ENCODE data around the gene SNX2.
"Not testable (repeated sequence)": the region's sequence is repeated elsewhere in the genome, so short reads cannot be mapped to it uniquely, and the experiment has no call there.

The SNX2 gene

DNA sequence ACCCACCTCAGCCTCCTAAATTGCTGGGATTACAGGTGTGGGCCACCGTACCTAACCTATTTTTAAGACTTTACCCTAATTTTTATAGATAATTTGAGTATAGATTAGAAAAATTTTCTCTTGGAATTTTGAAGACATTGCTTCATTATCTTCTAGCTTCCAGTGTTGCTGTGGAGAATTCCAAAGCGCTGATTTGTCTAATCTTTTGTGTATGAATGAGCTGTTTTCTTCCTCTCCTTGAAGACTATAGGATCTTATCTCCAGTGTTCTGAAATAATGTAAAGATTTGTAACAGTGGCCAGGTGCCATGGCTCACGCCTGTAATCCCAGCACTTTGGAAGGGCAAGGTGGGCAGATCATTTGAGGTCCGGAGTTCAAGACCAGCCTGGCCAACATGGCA lies 64.9 kb downstream of the SNX2 start:
- no peak for DNase-seq (ENCODE audit: low read depth in 1 of 2, low spot score in 1 of 2)

DNA sequence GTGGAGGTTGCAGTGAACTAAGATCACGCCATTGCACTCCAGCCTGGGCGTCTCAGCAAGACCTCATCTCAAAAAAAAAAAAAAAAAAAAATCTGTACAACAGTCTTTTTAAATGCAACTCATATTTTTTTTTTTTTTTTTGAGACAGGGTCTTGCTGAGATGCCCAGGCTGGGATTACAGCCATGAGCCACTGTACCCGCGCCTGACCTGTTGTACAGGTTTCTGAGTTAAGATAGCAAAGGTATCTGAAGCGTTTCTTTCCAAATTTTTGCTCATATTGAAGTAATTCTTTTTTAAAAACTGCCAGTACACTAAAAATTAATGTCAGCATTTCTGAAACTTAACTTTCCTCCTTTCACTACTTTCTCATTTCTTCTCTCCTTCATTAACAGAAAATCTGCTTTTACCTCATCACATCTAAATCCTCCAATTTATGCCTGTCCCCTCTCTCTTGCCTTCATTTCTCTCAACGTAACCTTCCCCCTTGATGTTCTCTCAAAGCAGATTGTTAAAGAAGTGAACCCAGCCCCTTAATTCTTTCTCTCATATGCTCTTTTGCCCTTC lies 67.2 kb downstream of the SNX2 start:
- no peak for DNase-seq (ENCODE audit: low read depth in 1 of 2, low spot score in 1 of 2)

DNA sequence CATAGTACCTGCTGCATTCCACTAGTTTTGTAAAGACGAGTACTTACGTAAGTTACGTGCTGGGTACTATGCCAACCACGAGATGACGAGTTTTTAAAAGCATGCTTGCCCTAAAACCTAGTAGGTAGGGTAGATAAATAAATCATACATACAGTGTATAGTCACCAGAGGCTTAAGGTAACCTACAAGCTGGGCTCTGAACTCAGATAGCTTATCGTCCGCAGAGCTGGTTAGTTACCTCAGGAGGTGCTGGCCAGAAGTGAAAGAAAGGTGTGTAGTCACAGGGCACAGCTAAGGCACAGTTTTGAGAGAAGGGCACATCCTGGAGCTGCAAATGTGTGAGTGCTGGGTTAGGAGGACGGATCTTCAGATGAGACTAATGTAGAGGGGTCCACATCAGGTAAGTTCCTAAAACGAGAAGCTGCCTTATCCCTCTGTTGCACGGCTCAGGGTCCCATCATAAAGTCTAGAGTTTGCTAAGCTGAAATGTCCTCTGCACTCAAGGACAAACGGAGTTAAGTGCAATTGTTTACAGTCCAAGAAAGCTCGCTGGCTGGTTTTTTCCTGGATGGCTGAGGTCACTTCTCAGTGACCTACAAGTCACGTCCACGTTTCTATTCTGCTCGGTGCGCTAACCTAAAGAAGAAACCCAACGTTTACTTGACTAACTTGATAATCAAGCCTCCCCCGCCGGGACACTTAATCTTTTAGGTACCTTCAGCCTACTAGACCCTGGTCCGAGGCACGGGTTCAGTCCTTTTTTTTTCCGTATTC lies 69.4 kb downstream of the SNX2 start:
- no peak for DNase-seq (ENCODE audit: low read depth in 1 of 2, low spot score in 1 of 2)

DNA sequence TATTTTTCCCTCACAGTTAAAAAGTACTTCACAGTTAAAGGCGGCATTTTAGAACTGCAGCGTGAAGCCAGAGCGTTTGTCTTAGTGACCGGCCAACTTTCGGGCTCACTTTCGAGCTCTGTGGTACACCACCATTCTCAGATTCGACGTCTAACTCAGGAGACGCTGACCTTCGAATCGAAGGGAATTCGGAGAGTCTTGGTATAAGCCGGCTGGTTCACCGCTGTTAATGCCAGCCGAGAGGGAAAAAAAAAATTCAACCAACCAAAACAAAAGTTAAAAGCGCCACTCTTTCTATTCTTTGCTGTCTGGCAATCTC lies 70.0 kb downstream of the SNX2 start:
- DNase-seq (ENCODE audit: low read depth in 1 of 2, low spot score in 1 of 2) = no peak

DNA sequence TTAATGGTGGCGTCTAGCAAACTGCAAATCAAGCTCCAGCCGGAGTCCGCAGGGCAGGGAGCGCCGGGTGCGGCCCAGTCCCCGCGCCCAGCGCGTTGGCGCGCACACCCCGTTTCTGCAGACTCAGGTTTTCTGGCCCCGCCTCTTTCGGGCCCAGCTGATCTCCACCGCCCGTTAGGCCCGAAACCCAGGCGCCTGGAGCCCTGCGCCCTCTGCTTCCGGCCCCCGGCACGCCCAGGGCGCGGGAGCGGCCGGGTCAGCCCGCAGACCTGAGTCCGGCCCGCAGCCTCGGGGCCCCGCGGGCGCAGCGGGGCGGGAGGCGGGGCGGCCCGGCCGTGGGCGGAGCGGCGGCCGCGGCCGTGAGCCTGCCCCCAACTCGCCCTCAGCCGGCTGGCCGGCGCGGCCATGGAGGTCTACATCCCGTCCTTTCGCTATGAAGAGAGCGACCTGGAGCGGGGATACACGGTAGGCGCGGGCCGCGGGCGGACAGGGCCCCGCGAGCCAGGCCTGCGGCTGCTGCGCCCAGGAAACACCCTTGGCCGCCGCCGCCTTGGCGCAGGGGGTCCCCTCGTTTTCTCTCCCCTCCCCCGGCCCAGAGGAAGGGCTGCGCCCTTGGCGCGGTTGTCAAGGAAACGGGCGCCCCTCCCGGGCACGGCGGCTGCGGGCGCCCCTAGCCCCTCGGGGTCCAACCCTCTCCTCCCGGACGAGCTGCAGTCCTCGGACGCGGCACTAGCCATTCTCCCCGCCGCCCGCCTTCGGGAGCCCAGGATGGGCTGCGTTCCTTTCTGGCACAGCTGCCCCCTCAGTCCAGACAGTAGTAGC lies 70.6 kb downstream of the SNX2 start, which contains the start of gene SNX24:
TSS of gene SNX24 (plus strand) at position 385 of the 822 bp plus-strand sequence. CDS start at position 406, 21 bp downstream.
- peak; percentile 31 to 47 for DNase-seq (ENCODE audit: low read depth in 1 of 2, low spot score in 1 of 2)

DNA sequence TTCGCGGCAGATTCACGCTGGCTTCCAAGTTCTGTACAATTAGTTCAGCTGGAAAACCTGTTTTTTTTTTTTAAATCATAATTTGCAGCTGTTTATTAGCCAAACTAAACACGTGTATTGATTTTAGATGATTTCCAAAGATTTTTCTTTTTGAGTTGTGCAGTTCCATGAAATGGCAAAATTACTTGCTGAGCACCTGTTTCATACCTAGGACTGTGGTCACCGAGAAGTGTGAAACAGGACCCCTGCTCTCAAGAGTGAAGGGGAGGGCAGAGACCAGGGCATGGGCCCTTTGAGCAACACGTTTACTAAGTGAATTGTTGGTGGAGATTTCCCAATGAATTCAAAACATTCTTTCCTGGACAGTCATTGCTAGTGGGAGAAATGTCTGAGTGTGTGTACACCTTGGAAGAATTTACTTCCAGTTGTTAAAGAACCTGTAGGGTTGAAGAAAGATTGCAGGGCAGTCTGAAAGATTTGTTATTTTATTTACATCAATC lies 71.2 kb downstream of the SNX2 start:
- DNase-seq (ENCODE audit: low read depth in 1 of 2, low spot score in 1 of 2) = no peak

DNA sequence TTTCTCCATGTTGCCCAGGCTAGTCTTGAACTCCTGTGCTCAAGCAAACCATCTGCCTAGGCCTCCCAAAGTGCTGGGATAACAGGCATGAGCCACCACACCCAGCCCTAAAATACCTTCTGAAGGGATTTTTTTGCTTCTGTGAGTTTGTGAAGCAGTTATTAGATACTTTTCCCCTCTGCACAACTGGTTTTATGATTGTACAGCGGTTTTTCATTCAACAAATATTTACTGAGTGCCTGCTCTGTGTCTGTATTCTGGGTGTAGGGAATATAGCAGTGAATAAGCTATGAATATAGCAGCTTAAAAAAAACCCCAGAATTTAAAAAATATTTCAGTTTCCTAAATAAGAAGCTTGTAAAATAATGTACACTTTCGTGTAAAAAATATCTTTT lies 72.8 kb downstream of the SNX2 start:
- DNase-seq (ENCODE audit: low read depth in 1 of 2, low spot score in 1 of 2) = no peak

DNA sequence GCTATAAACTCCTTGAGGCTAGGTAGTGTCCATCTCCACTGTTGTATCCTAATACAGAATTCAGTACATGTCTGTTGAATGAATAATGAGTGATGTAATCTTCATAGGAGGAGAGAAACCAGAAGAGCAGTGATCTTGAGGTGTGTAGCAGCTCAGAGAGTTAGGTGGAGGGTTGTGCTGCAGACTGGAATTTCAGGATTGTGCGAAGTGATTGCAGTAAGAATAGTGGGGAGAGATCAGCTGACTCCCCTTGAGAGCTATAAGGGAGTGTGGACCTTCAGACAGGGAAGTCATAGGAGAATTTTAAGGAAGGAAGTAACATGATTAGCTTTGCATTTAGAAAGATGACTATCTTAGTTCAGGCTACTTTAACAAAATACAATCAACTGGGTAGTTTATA lies 74.9 kb downstream of the SNX2 start:
- no peak for DNase-seq (ENCODE audit: low read depth in 1 of 2, low spot score in 1 of 2)

DNA sequence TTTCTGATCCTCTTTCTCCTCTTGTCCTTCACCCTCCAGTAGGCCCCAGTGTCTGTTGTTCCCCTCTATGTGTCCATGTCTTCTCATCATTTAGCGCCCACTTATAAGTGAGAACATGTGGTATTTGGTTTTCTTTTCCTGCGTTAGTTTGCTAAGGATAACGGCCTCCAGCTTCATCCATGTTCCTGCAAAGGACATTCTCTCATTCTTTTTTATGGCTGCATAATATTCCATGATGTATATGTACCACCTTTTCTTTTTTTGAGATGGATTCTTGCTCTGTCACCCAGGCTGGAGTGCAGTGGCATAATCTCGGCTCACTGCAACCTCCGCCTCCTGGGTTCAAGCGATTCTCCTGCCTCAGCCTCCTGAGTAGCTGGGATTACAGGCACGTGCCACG lies 82.7 kb downstream of the SNX2 start:
- not testable (repeated sequence) for DNase-seq (ENCODE audit: low read depth in 1 of 2, low spot score in 1 of 2)

DNA sequence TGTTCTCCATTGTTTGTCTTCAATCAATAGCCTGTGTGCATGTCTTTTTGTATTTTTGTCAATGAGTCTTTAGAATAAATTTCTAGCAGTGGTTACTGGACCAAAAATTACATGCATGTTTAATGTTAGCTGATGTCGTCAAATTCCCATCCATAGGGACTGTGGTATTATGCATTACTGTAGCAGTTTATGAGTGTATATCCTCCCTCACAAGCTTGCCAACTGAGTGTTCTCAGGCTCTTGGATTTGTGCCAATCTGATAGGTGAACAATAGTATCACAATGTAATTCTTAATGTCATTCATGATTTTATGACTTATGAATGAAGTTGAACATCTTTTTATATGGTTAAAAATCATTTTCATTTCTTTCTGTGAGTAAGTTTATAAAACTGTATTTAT lies 83.6 kb downstream of the SNX2 start:
- DNase-seq (ENCODE audit: low read depth in 1 of 2, low spot score in 1 of 2) = no peak

DNA sequence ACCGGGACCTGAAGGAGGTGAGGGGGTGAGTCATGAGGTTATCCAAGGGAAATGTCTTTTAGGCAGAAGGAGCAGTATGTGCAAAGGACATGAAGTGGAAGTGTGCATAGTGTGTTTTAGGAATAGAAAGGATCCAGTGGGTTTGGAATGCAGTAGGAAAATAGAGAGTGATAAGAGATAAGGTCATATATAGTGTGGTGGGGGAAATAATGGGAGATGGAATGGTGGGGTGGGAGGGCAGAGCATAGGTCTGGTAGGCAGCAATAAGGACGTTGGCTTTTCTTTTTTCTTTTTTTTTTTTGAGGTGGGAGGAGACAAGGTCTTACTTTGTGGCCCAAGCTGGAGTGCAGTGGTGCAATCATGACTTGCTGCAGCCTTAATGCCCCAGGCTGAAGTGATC lies 88.4 kb downstream of the SNX2 start:
- DNase-seq (ENCODE audit: low read depth in 1 of 2, low spot score in 1 of 2) = no peak

DNA sequence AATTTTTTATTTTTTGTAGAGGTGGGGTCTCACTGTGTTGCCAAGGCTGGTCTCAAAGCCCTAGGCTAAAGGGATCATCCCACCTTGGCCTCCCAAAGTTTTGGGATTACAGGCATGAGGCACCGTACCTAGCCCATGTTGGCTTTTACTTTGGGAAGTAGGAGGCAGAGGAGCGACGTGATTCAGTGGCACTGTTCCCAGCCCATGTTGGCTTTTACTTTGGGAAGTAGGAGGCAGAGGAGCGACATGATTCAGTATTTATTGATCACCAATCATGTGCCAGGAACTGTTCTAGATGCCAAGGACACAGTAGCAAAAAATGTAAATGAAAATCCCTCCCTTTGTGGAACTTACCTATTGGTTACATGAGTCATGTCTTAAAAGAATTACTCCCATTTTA lies 88.8 kb downstream of the SNX2 start:
- DNase-seq (ENCODE audit: low read depth in 1 of 2, low spot score in 1 of 2) = no peak

DNA sequence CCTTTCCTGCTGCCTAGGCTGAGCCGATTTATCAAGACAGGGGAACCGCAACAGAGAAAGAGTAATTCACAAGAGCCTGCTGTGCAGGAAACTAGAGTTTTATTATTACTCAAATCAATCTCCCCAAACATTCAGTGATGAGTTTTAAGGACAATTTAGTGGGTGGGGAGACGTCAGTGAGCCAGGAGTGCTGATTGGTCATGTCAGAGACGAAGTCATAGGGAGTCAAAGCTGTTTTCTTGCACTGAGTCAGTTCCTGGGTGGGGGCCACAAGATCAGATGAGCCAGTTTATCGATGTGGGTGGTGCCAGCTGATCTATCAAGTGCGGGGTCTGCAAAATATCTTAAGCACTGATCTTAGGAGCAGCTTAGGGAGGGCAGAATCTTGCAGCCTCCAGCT lies 89.5 kb downstream of the SNX2 start:
- DNase-seq (ENCODE audit: low read depth in 1 of 2, low spot score in 1 of 2) = no peak

DNA sequence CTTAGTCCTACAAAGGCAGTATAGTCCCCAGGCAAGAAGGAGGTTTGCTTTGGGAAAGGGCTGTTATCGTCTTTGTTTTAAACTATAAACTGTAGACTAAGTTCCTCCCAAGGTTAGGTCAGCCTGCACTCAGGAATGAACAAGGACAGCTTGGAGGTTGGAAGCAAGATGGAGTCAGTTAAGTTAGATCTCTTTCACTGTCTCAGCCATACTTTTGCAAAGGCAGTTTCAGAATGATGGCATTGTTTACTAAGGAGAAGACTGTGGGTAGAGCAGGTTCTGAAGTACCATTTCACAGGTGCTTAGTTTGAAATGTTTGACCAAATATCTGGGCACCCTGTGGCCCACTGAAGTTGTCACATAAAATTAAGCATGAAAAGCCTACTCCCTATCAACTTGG lies 90.0 kb downstream of the SNX2 start:
- no peak for DNase-seq (ENCODE audit: low read depth in 1 of 2, low spot score in 1 of 2)

DNA sequence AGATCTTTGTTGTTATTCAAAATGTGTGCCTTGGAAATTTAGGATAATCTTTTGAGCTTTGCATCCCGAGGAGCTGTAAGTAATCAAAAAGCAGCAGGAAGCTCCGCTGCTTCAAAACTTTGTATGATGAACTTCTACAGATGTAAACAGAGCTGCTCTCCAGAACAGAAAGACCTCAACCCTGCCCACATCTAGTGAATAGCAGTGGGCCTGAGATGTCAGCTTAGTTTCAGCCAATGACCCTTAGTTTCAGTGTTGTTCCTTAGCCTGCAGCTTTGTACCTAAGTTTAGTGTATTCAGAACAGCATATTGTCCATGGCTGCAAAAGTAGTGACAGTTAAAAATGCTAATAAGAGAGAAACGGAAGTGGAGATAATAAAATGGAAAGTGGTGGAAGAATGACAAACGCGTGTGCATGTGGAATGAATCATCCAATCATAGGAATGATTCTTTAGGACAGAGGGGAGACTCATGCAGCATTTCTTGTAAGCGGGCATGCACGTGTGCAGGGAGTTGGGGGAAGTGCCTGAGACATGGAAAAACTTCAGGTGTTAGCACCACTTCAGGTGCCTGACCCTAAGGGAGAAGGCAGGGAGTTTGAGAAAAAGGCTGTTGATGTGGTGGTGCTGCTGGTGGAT lies 95.5 kb downstream of the SNX2 start:
- DNase-seq (ENCODE audit: low read depth in 1 of 2, low spot score in 1 of 2) = no peak

DNA sequence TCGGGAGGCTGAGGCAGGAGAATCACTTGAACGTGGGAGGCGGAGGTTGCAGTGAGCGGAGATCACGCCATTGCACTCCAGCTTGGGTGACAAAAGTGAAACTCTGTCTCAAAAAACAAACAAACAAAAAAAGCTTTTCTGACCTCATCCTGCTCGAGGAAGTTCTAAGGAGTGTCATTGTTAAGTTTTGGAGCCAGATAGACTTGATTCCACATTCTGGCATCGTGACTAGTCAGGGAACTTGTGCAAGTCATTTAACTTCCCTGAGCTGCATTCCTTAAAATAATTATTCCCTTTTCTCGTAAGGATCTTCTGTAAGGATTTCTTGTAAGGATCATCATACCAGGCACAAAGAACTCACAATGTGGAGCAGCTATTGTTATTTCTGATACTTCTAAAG lies 96.8 kb downstream of the SNX2 start:
- no peak for DNase-seq (ENCODE audit: low read depth in 1 of 2, low spot score in 1 of 2)

DNA sequence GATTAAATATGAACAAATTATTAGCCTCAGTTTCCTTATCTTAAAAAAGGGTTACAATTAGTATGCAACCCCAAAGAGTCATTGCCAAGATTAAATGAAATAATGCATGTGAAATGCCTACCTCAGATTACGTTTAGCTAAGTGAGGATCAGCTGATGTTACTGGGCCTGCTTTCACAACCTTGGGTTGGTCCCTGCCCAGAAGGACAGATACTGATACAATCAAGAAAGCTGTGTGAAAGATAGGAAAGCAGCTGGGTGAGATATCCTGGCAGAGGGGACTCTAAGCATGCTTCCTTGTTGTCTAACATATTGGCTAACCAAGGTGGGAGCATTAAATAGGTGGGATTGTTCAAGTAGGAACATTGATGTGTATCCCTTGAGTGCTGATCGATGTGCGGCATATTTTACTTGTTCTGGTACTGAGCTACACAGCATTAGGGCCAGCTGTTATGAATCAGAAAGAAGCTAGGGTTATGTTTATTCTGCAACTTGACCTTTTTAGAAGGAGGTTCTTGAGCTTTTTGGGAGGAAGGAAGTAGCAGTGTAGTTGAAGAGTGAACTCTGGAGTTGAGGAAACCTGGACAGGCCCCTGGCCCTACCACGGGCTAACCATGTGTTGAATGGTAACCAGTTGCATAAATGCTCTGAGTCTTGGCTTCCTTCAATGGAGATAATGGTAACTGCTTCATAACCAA lies 99.4 kb downstream of the SNX2 start:
- no peak for DNase-seq (ENCODE audit: low read depth in 1 of 2, low spot score in 1 of 2)

DNA sequence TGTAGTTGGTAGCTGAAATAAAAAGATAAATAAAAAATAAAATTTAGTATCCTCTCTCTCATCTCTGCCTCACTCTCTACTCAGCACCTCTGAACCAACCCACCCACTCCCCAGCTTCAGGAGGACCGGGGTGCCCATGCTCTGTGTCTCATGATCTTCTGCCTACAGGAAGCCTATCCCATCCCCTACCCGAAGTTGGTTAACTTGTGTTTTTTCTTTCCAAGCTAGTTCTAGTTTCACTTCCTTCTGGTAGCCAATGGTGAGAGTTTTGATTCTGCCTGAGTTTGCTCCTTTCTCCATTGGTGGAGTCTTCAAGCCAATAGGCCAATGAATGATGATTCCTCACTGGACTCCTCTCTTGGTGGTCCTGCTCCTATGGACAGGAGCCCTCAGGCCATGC lies 102.6 kb downstream of the SNX2 start:
- DNase-seq (ENCODE audit: low read depth in 1 of 2, low spot score in 1 of 2) = no peak

DNA sequence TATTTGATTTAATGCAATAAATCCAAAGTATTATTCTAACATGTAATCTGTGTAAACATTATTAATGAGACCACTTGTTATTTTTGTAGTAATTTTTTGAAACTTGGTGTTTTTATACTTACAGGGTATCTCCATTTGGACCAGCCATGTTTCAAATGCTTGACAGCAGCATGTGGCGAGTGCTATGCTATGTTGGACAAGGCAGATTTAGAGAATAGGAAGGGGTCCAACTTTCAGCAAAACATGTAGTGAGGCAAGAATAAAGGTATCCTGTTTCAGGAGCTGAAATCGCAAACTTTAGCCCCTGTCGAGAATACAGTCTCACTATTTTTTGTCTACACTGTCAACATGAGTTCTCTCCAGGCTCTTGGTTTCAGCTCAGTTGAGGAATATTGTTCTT lies 104.2 kb downstream of the SNX2 start:
- no peak for DNase-seq (ENCODE audit: low read depth in 1 of 2, low spot score in 1 of 2)

Data from stimulated activated CD4-positive, alpha-beta T cell treated with anti-CD3 and anti-CD28 coated beads, Interleukin-15, amount 100 ng/mL, for 1 hour (primary cell).